Nephron progenitor cell (in vitro differentiated cells): ENCODE measurements around the gene FERMT3.
"Not testable (repeated sequence)": the region's sequence is repeated elsewhere in the genome, so short reads cannot be mapped to it uniquely, and the experiment has no call there.

Experiments used
- DNase-seq: peaks from one replicate; pipeline ENCODE4 v3.0.0; 2021
- H3K27ac Mint-ChIP-seq: 2 replicates; pipeline ENCODE4 v1.8.0; 2021; ENCODE audit warnings: mild to moderate bottlenecking, moderate library complexity, mixed read lengths
- H3K27me3 Mint-ChIP-seq: 2 replicates; pipeline ENCODE4 v1.8.0; 2021; ENCODE audit warnings: mild to moderate bottlenecking, low read depth, mixed read lengths; ENCODE audit not compliant: poor library complexity
- H3K36me3 Mint-ChIP-seq: 2 replicates; pipeline ENCODE4 v1.8.0; 2021; ENCODE audit warnings: low read depth, mixed read lengths
- H3K4me1 Mint-ChIP-seq: 2 replicates; pipeline ENCODE4 v1.8.0; 2021; ENCODE audit warnings: mixed read lengths
- H3K4me3 Mint-ChIP-seq: 2 replicates; pipeline ENCODE4 v1.8.0; 2021; ENCODE audit warnings: mild to moderate bottlenecking, moderate library complexity, mixed read lengths
- H3K9me3 Mint-ChIP-seq: 2 replicates; pipeline ENCODE4 v1.8.0; 2021; ENCODE audit warnings: mild to moderate bottlenecking, moderate library complexity, mixed read lengths
- TF ChIP-seq, protein P1 (sequence below): fragments of 200-600 bp; sonication (generic); IDR thresholded peaks from 2 replicates; pipeline ENCODE4 v1.5.0; 2021; ENCODE audit warnings: antibody characterized with exemption

Gene FERMT3

DNA sequence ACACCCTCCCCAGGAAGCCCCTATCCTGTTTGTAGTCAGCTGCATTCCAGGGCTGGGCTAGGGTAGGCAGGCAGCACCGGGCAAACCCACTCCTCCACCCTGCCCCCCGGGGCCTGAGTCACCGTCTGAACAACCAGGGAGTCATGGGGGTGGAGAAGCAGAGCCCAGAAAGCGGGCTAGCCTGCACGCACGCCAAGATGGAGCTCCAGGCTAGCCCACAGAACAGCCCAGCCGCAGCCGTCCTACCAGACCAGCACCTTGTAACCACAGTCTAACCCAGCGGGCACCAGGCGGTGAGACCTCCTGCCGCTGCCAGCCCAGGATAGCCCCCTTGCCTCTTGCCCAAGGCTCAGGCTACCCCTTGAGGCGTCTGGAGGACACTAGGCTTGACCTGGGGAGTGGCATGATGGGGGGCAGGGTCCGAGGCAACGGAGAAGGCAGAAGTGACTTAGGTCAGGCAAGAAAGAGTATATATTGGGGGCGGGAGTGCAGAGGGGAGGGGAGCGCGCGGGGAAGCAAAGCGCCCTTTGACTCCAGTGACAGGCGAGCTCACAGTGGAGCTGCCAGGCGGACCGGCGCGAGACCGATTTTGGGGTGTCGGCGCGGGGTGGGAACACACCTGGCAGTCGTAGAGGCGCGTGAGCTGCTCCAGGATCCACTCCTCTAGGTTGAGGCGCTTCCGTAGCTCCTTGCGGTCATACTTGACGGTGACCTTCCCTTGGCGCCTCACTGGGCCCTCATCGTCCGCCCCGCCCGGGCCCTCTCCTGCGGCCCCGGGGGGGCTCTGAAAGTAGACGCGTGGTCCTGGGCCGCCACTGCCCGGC, 39.5 kb downstream of the FERMT3 start:
- TF ChIP-seq, protein P1, sequence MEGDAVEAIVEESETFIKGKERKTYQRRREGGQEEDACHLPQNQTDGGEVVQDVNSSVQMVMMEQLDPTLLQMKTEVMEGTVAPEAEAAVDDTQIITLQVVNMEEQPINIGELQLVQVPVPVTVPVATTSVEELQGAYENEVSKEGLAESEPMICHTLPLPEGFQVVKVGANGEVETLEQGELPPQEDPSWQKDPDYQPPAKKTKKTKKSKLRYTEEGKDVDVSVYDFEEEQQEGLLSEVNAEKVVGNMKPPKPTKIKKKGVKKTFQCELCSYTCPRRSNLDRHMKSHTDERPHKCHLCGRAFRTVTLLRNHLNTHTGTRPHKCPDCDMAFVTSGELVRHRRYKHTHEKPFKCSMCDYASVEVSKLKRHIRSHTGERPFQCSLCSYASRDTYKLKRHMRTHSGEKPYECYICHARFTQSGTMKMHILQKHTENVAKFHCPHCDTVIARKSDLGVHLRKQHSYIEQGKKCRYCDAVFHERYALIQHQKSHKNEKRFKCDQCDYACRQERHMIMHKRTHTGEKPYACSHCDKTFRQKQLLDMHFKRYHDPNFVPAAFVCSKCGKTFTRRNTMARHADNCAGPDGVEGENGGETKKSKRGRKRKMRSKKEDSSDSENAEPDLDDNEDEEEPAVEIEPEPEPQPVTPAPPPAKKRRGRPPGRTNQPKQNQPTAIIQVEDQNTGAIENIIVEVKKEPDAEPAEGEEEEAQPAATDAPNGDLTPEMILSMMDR = no peak
- H3K27ac Mint-ChIP-seq = no peak overlapping the region

DNA sequence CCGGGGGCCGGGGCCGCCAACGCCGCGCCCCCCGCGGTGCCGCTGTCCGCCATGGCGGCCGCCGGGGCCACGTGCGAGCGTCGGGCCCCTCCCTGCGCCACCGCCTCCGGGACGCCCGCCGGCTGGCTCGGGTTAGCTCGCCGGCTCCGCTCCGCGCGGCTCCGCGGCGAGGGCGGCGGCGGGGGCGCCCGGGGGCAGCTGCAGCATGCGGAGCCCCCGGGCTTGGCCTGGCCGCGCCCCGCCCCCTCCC, 40.0 kb downstream of the FERMT3 start:
- not testable (repeated sequence) for H3K27ac Mint-ChIP-seq, H3K9me3 Mint-ChIP-seq, DNase-seq, H3K27me3 Mint-ChIP-seq, H3K36me3 Mint-ChIP-seq
- Mint-ChIP-seq H3K4me1 (peaks cover 45% of the 10 kb centered on the region), H3K4me3 (peak overlapping the region; percentile 87)

More for the DNA sequence above, 39.5 kb downstream of the FERMT3 start:
- Mint-ChIP-seq H3K27me3 (peaks cover 3% of the 10 kb centered on the region), H3K4me1 (peaks cover 45% of the 10 kb centered on the region), H3K36me3 (no peaks in the 10 kb centered on the region), H3K9me3 (no peaks in the 10 kb centered on the region), H3K4me3 (peak overlapping the region; percentile 86)
- DNase-seq = no peak

DNA sequence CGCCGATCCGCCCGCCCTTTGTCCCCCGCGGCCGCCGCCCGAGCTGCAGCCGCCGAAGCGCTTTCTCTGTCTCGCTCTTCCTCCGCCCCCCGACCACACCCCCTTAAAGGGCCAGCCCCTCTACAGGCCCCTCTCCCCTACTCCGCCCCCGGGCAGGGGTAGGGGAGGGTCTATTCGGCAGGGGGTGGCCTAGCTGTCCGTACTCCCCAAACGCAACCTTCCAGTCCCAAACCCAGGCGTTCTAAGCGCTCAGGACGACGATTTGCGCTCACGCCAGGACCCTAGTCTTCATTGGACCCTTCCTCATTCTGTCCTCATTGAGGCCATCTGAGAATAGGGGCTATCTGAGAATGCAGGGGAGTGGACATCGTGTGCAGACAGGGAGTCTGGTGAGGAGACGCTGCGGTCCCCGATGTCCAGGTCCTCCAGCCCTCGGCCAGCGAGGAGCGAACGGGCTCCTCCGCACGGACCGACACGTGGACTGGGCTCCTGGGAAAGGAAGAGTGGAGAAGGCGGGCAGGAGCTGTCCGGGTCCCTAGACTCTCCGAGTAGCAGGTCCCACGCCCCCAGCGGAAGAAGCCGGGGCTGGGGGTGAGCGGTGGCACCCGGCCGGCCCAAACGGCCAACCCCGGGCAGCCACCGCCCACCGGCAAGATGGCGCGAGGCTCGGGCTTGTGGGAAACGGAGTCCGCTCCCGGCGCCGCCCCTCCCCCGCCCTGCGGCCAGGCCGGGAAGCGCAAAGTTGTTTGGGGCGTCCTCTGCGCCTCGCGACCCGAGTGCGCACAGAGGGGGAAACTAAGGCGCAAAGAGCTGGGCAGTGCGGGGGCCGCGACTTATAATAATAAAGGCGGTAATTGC, 40.6 kb downstream of the FERMT3 start, which contains the start of gene PPP1R14B:
TSS of gene PPP1R14B (minus strand) at position 73 of the 858 bp plus-strand sequence. CDS start 270 bp downstream, outside the sequence.
- peaks cover 50% of the 10 kb centered on the region for H3K4me1 Mint-ChIP-seq
- TF ChIP-seq, protein P1 = no peak

DNA sequence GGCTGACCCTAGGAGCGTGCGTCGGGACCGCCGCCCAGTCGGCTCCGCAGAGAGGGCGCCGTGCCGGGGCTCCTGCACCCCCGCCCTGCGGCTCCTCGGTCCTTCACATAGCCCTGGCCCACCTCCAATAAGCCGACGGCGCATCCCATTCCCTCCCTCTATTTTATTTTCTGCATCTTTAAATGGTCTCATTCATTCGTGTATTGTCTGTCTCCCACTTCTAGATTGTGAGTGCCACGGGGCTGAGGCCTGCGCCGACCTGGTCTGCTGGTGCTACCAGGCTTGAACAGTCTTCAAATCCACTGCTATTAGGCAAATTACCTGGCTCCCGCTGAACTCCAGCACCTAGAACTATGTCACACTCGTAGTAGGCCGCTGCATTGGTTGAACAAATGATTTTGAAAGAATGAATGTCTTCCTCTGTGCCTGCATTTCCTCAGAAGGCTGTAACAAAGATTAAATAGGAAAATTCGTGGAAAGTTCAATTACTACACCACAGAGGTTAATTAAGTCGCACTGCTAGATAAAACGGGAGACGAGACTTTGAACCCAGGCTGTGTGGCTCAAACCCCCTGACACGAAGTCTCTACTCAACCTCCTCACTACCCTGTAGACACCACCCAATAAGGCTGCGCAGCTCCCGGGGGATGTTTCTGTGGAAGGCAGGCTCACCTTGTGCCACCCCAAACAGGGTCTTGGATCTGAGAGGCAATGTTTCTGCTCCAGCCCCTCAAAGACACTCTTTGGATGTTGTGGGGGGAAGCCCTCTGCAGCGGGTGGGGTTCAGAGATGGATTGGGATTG, 41.4 kb downstream of the FERMT3 start:
- H3K27me3 Mint-ChIP-seq = peaks cover 3% of the 10 kb centered on the region
- peak overlapping the region; percentile 8 for H3K27ac Mint-ChIP-seq
- H3K4me3 Mint-ChIP-seq = peak overlapping the region; percentile 79
- H3K9me3 Mint-ChIP-seq = no peaks in the 10 kb centered on the region
- TF ChIP-seq, protein P1 = no peak
- peaks cover 46% of the 10 kb centered on the region for H3K4me1 Mint-ChIP-seq
- no peak for DNase-seq
- no peaks in the 10 kb centered on the region for H3K36me3 Mint-ChIP-seq

More for the DNA sequence above, 40.6 kb downstream of the FERMT3 start, which contains the start of gene PPP1R14B:
- Mint-ChIP-seq H3K27ac (peak within 1 kb of the TSS; percentile 98), H3K27me3 (peaks cover 3% of the 10 kb centered on the region), H3K4me3 (peak within 1 kb of the TSS; percentile 87), H3K9me3 (no peaks in the 10 kb centered on the region), H3K36me3 (no peaks in the 10 kb centered on the region)
- DNase-seq = peak; percentile 91

DNA sequence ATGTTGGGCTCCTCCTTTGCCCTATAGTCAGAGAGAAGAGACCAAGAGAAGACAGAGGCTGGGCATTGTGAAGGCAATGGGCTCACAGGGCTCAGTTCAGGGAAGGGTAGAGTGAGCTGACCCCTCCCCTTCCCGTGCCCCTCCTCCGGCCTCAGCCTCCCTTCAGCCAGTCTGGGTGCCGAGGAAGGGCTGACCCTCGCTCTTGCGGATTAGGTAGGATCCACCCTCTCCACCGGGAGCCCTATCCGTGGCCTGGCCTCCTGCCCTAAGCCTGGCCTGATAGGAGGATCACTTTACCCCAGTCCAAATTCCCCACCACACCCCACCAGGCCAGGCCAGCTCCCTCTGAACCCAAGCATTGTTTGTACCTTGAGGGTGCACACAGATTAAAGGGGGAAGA, 42.1 kb downstream of the FERMT3 start:
- Mint-ChIP-seq H3K9me3 (no peaks in the 10 kb centered on the region), H3K27me3 (peaks cover 3% of the 10 kb centered on the region), H3K4me3 (peak overlapping the region; percentile 79), H3K27ac (no peak overlapping the region), H3K4me1 (peaks cover 47% of the 10 kb centered on the region), H3K36me3 (no peaks in the 10 kb centered on the region)
- no peak for DNase-seq
- TF ChIP-seq, protein P1 = no peak

DNA sequence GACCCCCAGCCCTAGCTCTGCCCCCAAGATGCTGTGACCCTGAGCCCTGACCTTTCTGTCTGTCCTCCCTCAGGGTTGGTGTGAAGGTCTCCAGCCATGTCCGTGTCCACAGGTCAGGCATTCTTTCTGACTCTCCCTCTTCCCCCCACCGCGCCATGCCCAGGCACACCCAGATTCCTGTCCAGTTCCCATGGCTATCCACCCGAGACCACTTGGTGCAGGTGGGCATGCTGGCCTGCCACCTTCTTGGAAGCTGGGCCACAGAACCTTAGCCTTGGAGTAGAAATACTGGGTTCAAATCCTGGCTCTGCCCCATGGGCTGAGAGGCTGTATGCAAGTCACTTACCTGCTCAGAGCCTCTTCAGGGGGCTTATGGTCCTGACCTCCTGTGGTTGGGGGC, 42.5 kb downstream of the FERMT3 start:
- TF ChIP-seq, protein P1 = no peak
- H3K27me3 Mint-ChIP-seq = peaks cover 3% of the 10 kb centered on the region
- H3K27ac Mint-ChIP-seq = no peak overlapping the region
- H3K4me3 Mint-ChIP-seq = no peak overlapping the region
- no peaks in the 10 kb centered on the region for H3K9me3 Mint-ChIP-seq
- no peaks in the 10 kb centered on the region for H3K36me3 Mint-ChIP-seq
- DNase-seq = no peak
- peaks cover 47% of the 10 kb centered on the region for H3K4me1 Mint-ChIP-seq
